Measurements from ENCODE around the gene PDCD11.

PDCD11 gene

DNA sequence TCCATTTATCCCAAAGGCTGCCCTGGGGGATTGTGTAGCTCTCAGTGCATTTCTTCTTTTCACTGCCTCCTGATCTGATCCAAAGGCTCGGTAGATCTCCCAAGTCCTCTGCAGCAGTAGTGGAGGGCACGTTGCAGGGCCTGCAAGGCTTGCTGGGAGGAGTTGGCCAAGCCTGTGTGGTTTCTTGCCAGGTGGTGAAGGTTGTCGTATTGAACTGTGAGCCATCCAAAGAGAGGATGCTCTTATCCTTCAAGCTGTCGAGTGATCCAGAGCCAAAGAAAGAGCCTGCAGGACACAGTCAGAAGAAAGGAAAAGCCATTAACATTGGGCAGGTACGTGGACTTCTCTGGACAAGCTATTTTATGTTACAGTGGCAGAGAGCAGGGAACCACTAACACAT, 21.2 kb downstream of the PDCD11 start:
- no peak for DNase-seq (ENCODE audit: low read depth in 2 of 2)

GRCh38 chr10:103419101-103419500, 22.7 kb downstream of the PDCD11 start:
- DNase-seq (ENCODE audit: low read depth in 2 of 2): no peak

DNA sequence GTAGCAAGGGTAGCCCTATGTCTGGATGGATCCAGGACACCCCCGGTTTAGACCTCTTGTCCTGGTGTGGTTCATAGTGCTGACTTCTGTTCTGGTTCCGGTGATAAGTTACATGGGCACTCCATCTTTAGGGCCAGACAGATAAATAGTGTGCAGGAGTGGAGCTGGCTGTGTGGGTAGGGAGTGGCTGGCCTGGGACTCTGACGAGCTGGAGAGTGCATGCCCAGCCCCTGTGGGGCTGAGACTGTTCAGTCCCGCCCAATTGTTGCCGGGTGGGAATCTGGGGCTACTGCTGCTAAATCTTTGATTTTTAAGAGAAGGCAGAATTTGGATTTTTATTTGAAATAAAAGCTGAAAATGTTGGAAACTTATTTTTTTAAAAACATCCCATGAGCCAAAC, 27.3 kb downstream of the PDCD11 start:
- DNase-seq (ENCODE audit: low read depth in 2 of 2): no peak

GRCh38 chr10:103427866-103428265, 31.4 kb downstream of the PDCD11 start:
- DNase-seq (ENCODE audit: low read depth in 2 of 2): no peak

- DNase-seq (ENCODE audit: low read depth in 2 of 2): no peak
These were observed 32.7 kb downstream of the PDCD11 start for GRCh38 chr10:103428989-103429643.

- no peak for DNase-seq (ENCODE audit: low read depth in 2 of 2)
These were observed 33.2 kb downstream of the PDCD11 start for GRCh38 chr10:103429647-103430046.

- no peak for DNase-seq (ENCODE audit: low read depth in 2 of 2)
These were observed 35.5 kb downstream of the PDCD11 start for GRCh38 chr10:103431902-103432301.

GRCh38 chr10:103433858-103434257, 37.4 kb downstream of the PDCD11 start:
- no peak for DNase-seq (ENCODE audit: low read depth in 2 of 2)

GRCh38 chr10:103439776-103440175, 43.4 kb downstream of the PDCD11 start:
- no peak for DNase-seq (ENCODE audit: low read depth in 2 of 2)

GRCh38 chr10:103440416-103440815, 44.0 kb downstream of the PDCD11 start:
- DNase-seq (ENCODE audit: low read depth in 2 of 2): no peak

DNA sequence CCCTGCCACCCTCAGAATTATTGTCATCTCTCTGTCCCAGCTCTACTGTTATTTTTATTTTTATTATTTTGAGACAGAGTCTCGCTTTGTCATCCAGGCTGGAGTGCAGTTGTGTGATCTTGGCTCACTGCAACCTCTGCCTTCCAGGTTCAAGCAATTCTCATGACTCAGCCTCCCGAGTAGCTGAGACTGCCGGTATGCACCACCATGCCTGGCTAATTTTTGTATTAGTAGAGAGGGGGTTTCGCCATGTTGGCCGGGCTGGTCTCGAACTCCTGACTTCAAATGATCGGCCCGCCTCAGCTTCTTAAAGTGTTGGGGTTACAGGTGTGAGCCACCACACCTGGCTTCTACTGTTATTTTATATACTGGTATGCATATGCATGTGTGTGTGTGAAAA, 44.8 kb downstream of the PDCD11 start:
- no peak for DNase-seq (ENCODE audit: low read depth in 2 of 2)

GRCh38 chr10:103441611-103442010, 45.2 kb downstream of the PDCD11 start:
- no peak for DNase-seq (ENCODE audit: low read depth in 2 of 2)

DNA sequence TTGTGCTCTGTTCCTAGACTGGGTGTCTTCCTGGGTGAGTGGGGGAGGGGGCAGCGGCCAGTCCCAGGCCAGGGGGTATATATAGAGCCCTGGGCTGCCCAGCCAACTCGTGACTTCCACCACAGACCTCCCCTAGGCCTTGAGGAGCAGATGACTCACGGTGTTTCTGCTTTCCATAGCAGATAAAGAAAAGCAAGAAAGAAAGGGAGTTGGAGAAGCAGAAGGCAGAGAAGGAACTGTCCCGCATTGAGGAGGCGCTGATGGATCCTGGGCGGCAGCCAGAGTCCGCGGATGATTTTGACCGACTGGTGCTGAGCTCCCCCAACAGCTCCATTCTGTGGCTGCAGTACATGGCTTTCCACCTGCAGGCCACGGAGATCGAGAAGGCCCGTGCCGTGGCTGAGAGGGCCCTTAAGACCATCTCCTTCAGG, 45.6 kb downstream of the PDCD11 start:
- DNase-seq (ENCODE audit: low read depth in 2 of 2): no peak

- DNase-seq (ENCODE audit: low read depth in 2 of 2): no peak
These were observed 47.2 kb downstream of the PDCD11 start for GRCh38 chr10:103443475-103444185.

GRCh38 chr10:103444478-103444877, 48.1 kb downstream of the PDCD11 start:
- DNase-seq (ENCODE audit: low read depth in 2 of 2): no peak

GRCh38 chr10:103445366-103445765, 48.9 kb downstream of the PDCD11 start:
- no peak for DNase-seq (ENCODE audit: low read depth in 2 of 2)

- no peak for DNase-seq (ENCODE audit: low read depth in 2 of 2)
These were observed 49.5 kb downstream of the PDCD11 start for GRCh38 chr10:103445767-103446567.

GRCh38 chr10:103447187-103447586, 50.8 kb downstream of the PDCD11 start:
- no peak for DNase-seq (ENCODE audit: low read depth in 2 of 2)

DNA sequence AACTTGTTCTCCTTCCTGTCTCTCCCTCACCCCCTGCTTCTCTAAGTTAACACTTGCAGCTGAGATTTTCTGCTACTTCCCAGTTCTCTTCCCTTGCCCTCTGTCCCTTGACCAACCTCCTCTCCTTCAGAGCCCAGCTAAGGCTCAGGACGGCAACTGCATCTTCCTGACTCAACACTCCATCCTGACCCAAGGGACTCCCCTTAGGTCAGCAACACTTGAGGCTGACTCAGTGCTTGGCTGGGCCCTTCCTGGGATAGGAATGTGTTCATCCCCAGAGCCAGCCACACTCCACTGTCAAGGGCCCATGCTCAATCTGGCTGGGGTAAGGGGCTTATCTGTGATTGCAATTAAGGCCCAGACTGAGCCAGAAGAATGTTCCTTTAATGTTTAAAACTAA, 52.3 kb downstream of the PDCD11 start:
- no peak for DNase-seq (ENCODE audit: low read depth in 2 of 2)

GRCh38 chr10:103449208-103450144, 53.0 kb downstream of the PDCD11 start:
- DNase-seq (ENCODE audit: low read depth in 2 of 2): no peak

DNA sequence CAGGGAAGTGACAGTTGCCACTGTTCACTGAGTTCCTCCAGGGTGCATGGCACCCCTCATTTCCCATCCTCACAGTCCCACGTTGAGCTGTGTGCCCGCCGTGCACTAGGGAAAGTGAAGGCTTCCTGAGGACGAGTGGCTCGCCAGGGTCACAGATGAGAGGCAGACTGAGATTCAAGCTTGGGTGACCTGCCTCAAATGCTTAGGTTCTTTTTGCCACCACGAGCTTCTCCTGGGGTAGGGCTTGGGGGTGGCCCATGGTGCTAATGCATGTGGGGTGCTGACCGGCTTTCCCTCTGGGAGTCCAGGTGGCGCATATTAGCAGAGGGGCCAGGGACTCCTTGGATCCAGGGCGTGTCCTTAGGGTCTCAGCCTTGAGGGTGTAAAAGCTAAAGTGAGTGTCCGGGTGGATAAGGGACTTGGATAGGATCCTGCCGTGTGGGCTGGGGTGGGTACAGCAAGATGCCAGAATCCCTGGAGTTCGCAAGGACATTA, 53.8 kb downstream of the PDCD11 start:
- DNase-seq (ENCODE audit: low read depth in 2 of 2): no peak

Measured in stimulated activated CD8-positive, alpha-beta memory T cell treated with anti-CD3 and anti-CD28 coated beads, Interleukin-7, amount 100 ng/mL, for 4 hours (primary cell).